H1 (cell line): Measurements from ENCODE around the gene CAPN1.

Experiments
- BCL11A ChIP-seq, 2 experiments: IDR thresholded peaks; one replicate each; pipeline ENCODE4 v1.6.1; 2011; ENCODE audit warnings: low read depth in 2 of 2, low read length in 2 of 2, mild to moderate bottlenecking in 2 of 2
- CREB1 ChIP-seq: IDR thresholded peaks from 2 replicates; pipeline ENCODE4 v1.6.1; 2012; ENCODE audit warnings: inconsistent platforms
- CTCF ChIP-seq, 3 experiments: IDR thresholded peaks; 1 replicate in 2 of 3; 2 replicates in 1 of 3; pipeline versions ENCODE4 v1.5.1 to v1.6.1; 2011; ENCODE audit warnings: low read length in 3 of 3, mild to moderate bottlenecking in 3 of 3, inconsistent platforms in 2 of 3, low read depth in 1 of 3, moderate library complexity in 1 of 3; ENCODE audit not compliant: insufficient read depth in 1 of 3; ENCODE audit errors: control extremely low read depth in 1 of 3
- EP300 ChIP-seq, 2 experiments: IDR thresholded peaks; 1 replicate in 1 of 2; 2 replicates in 1 of 2; pipeline ENCODE4 v1.6.1; 2011 to 2012; ENCODE audit warnings: low read depth in 2 of 2, low read length in 2 of 2, mild to moderate bottlenecking in 2 of 2, borderline replicate concordance in 1 of 2, inconsistent platforms in 1 of 2, moderate library complexity in 1 of 2
- JUN ChIP-seq: IDR thresholded peaks from 2 replicates; pipeline ENCODE4 v1.6.1; 2011; ENCODE audit warnings: low read depth, mild to moderate bottlenecking, improper control_type of control experiment, low read length
- SP2 ChIP-seq: IDR thresholded peaks from 2 replicates; pipeline ENCODE4 v1.6.1; 2012; ENCODE audit warnings: mild to moderate bottlenecking, low read length, inconsistent platforms
- SP4 ChIP-seq: IDR thresholded peaks from 2 replicates; pipeline ENCODE4 v1.6.1; 2012; ENCODE audit warnings: low read length, inconsistent platforms
- SUZ12 ChIP-seq: fragments of 200-600 bp; sonication (generic); IDR thresholded peaks from 2 replicates; pipeline ENCODE4 v1.6.1; 2012; ENCODE audit warnings: mild to moderate bottlenecking, inconsistent platforms, low read length, moderate library complexity, mixed read lengths
- ZNF274 ChIP-seq: IDR thresholded peaks from 2 replicates; pipeline ENCODE4 v1.7.0; 2012; ENCODE audit warnings: low read length, borderline replicate concordance; ENCODE audit errors: extremely low read depth

- TF ChIP-seq CTCF (IDR thresholded peaks at IDR 0.05; ENCODE audit: control extremely low read depth in 1 of 3, insufficient read depth in 1 of 3, low read depth in 1 of 3, low read length in 3 of 3) = no peak
- no peak for TF ChIP-seq SUZ12
- TF ChIP-seq ZNF274 = no peak
- TF ChIP-seq JUN = no peak
- no peak for TF ChIP-seq EP300 (IDR thresholded peaks at IDR 0.05; ENCODE audit: borderline replicate concordance in 1 of 2, low read depth in 2 of 2, low read length in 2 of 2)
- no peak for TF ChIP-seq CREB1
- no peak for TF ChIP-seq SP2
- no peak for TF ChIP-seq SP4
- no peak for TF ChIP-seq BCL11A (IDR thresholded peaks at IDR 0.05; ENCODE audit: low read depth in 2 of 2, low read length in 2 of 2)
These were observed 24.7 kb downstream of the CAPN1 start for GRCh38 chr11:65206441-65206841.
